ENCODE measurements around the gene FBLN1. TPM values are rescaled to one million over a fixed set of nuclear protein-coding genes. Genes with fewer than 3 reads are reported as not detected.

Gene FBLN1
- total and polyA plus RNA-seq, 2 donors (not counting 1 experiment from before 2014, with no cell fraction given): not detected

DNA sequence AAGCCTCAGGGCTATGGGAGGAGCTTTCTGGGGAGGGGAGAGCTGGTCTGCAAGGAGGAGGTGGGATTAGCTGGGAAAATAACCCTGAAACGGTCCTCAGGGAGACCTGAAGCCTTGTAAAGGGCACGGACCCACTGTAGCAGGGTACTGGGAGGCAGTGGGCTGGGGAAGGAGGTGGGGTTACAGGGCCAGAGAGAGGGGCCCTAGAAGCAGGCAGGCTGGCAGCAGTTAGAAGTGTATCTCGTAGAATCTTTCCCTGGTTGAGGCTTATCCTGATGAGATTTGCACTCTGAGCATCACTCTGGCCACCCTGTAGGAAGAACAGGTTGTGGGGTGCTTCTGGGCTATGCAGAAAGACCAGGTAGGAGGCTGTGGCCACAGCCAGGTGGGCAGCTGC, 29.6 kb downstream of the FBLN1 start:
- H3K4me1 ChIP-seq (ENCODE audit: control insufficient read depth in 2 of 2, insufficient read depth in 2 of 2, low read length in 2 of 2): no peaks in the 10 kb centered on the region
- Mint-ChIP-seq H3K4me3 (no peak overlapping the region), H3K27ac (no peak overlapping the region), H3K27me3 (peaks cover 5% of the 10 kb centered on the region), H3K9me3 (ENCODE audit: insufficient read depth) (no peaks in the 10 kb centered on the region), H3K4me1 (no peaks in the 10 kb centered on the region)
- DNase-seq (no peak), ATAC-seq (ENCODE audit: low read depth) (no peak)
- ChIA-PET CTCF (no interaction called here), POLR2A (no interaction called here)
- intact Hi-C loops (cut with micrococcal nuclease): no loop called here
- H3K4me3 ChIP-seq (ENCODE audit: control extremely low read depth in 1 of 5, extremely low read depth in 1 of 5, insufficient read depth in 1 of 5, low read depth in 2 of 5, low read length in 4 of 5): no peak overlapping the region
- WGBS (ENCODE audit: insufficient coverage): 61% methylated on average over 3 of the region's 3 CpGs
- no peak overlapping the region for H2AFZ ChIP-seq (ENCODE audit: insufficient read depth, low read depth, low read length, poor library complexity, severe bottlenecking)
- no peak for TF ChIP-seq CTCF (IDR thresholded peaks at IDR 0.05)
- no peak for TF ChIP-seq EZH2 (IDR thresholded peaks at IDR 0.05; ENCODE audit: borderline replicate concordance, insufficient read depth, low read depth, low read length, poor library complexity, severe bottlenecking)
- H3K79me2 ChIP-seq (ENCODE audit: control insufficient read depth, insufficient read depth, low read length): no peaks in the 10 kb centered on the region
- no peaks in the 10 kb centered on the region for H3K36me3 ChIP-seq (replicated peaks in 1 of 2; ENCODE audit: control extremely low read depth in 1 of 2, control insufficient read depth in 1 of 2, extremely low read depth in 1 of 2, insufficient read depth in 2 of 2, low read length in 1 of 2)
- no peaks in the 10 kb centered on the region for H3K27me3 ChIP-seq (replicated peaks in 1 of 4; ENCODE audit: control extremely low read depth in 1 of 4, control insufficient read depth in 3 of 4, insufficient read depth in 4 of 4, low read length in 3 of 4)
- no peaks in the 10 kb centered on the region for H3K9me3 ChIP-seq (ENCODE audit: control extremely low read depth in 1 of 3, control insufficient read depth in 2 of 3, insufficient read depth in 1 of 3, low read length in 2 of 3)
- no peak overlapping the region for H3K4me2 ChIP-seq (replicated peaks; ENCODE audit: low read depth, low read length, poor library complexity, severe bottlenecking)
- H3K9ac ChIP-seq (ENCODE audit: low read length): no peak overlapping the region
- H4K20me1 ChIP-seq (ENCODE audit: control insufficient read depth, insufficient read depth, low read length, poor library complexity, severe bottlenecking): no peaks in the 10 kb centered on the region
- H3K27ac ChIP-seq (ENCODE audit: low read length in 2 of 2): no peak overlapping the region

- ATAC-seq (ENCODE audit: low read depth): no peak
- H3K27ac ChIP-seq (ENCODE audit: low read length in 2 of 2): no peak overlapping the region
- Mint-ChIP-seq H3K4me1 (no peaks in the 10 kb centered on the region), H3K9me3 (ENCODE audit: insufficient read depth) (no peaks in the 10 kb centered on the region), H3K27me3 (peaks cover 9% of the 10 kb centered on the region), H3K27ac (no peak overlapping the region), H3K4me3 (no peak overlapping the region)
- 97% methylated on average over 17 of the region's 17 CpGs for WGBS (ENCODE audit: insufficient coverage)
- TF ChIP-seq CTCF (IDR thresholded peaks at IDR 0.05) (no peak), EZH2 (IDR thresholded peaks at IDR 0.05; ENCODE audit: borderline replicate concordance, insufficient read depth, low read depth, low read length, poor library complexity, severe bottlenecking) (no peak)
- H3K36me3 ChIP-seq (replicated peaks in 1 of 2; ENCODE audit: control extremely low read depth in 1 of 2, control insufficient read depth in 1 of 2, extremely low read depth in 1 of 2, insufficient read depth in 2 of 2, low read length in 1 of 2): no peaks in the 10 kb centered on the region
- no peak overlapping the region for H3K4me3 ChIP-seq (ENCODE audit: control extremely low read depth in 1 of 5, extremely low read depth in 1 of 5, insufficient read depth in 1 of 5, low read depth in 2 of 5, low read length in 4 of 5)
- ChIA-PET POLR2A (interaction anchor here (0.6 kb wide), 1 partner anchor 68 kb away, joined by 9 read pairs; no protein-coding TSS in a partner anchor), CTCF (no interaction called here)
- H3K27me3 ChIP-seq (replicated peaks in 1 of 4; ENCODE audit: control extremely low read depth in 1 of 4, control insufficient read depth in 3 of 4, insufficient read depth in 4 of 4, low read length in 3 of 4): no peaks in the 10 kb centered on the region
- H3K79me2 ChIP-seq (ENCODE audit: control insufficient read depth, insufficient read depth, low read length): no peaks in the 10 kb centered on the region
- H3K9ac ChIP-seq (ENCODE audit: low read length): no peak overlapping the region
- H3K4me1 ChIP-seq (ENCODE audit: control insufficient read depth in 2 of 2, insufficient read depth in 2 of 2, low read length in 2 of 2): no peaks in the 10 kb centered on the region
- H4K20me1 ChIP-seq (ENCODE audit: control insufficient read depth, insufficient read depth, low read length, poor library complexity, severe bottlenecking): no peaks in the 10 kb centered on the region
- intact Hi-C loops (cut with micrococcal nuclease): no loop called here
- no peak for DNase-seq
- H2AFZ ChIP-seq (ENCODE audit: insufficient read depth, low read depth, low read length, poor library complexity, severe bottlenecking): no peak overlapping the region
- H3K4me2 ChIP-seq (replicated peaks; ENCODE audit: low read depth, low read length, poor library complexity, severe bottlenecking): no peak overlapping the region
- no peaks in the 10 kb centered on the region for H3K9me3 ChIP-seq (ENCODE audit: control extremely low read depth in 1 of 3, control insufficient read depth in 2 of 3, insufficient read depth in 1 of 3, low read length in 2 of 3)
Observed at GRCh38 chr22:45533703-45534102, 31.0 kb downstream of the FBLN1 start.

Data from B cell (primary cell).